Peyer's patch (tissue), 4 donors: ENCODE data around the gene BTG4. TPM values are rescaled to one million over a fixed set of nuclear protein-coding genes. Genes with fewer than 3 reads are reported as not detected.

Experiments
- DNase-seq, 3 donors: peaks; one replicate each; pipeline ENCODE4 v3.0.0-alpha.2; 2017 to 2019
- H3K27ac ChIP-seq, 4 donors: fragments of 200-600 bp; sonication (generic); one replicate each; pipeline ENCODE4 v1.5.1; 2016 to 2019
- H3K27me3 ChIP-seq, 2 donors: fragments of 200-600 bp; sonication (generic); one replicate each; pipeline ENCODE4 v1.5.1; 2019
- H3K36me3 ChIP-seq, 3 donors: fragments of 200-600 bp; sonication (generic); one replicate each; pipeline ENCODE4 v1.5.1; 2016 to 2019
- H3K4me1 ChIP-seq, 4 donors: fragments of 200-600 bp; sonication (generic); one replicate each; pipeline ENCODE4 v1.5.1; 2016 to 2019
- H3K4me3 ChIP-seq, 4 donors: fragments of 200-600 bp; sonication (generic); 1 replicate in 3 of 4; 2 replicates in 1 of 4; pipeline ENCODE4 v1.5.1; 2016 to 2019; ENCODE audit warnings: mild to moderate bottlenecking in 1 of 4
- H3K9me3 ChIP-seq, 4 donors: fragments of 200-600 bp; sonication (generic); one replicate each; pipeline ENCODE4 v1.5.1; 2016 to 2019; ENCODE audit warnings: mild to moderate bottlenecking in 1 of 4
- POLR2A ChIP-seq, 2 donors: fragments of 450-650 bp; IDR thresholded peaks; one replicate each; pipeline ENCODE4 v1.5.1; 2017; ENCODE audit warnings: antibody characterized with exemption in 2 of 2, mild to moderate bottlenecking in 2 of 2, moderate library complexity in 2 of 2
- total RNA-seq, 4 donors: library from RNA; depleted of rRNA; stranded (reverse); fragments of >200 nt; gene quantifications; one replicate each; pipeline ENCODE4 v1.1.0, GENCODE V29; 2016
- TF ChIP-seq, protein P1 (sequence below), 6 experiments: fragments of 450-650 bp in 4 of 6; fragments of 200-600 bp in 2 of 6; sonication (generic) in 1 of 6; IDR thresholded peaks; one replicate each; pipeline ENCODE4 v1.5.1; 2017 to 2019; ENCODE audit warnings: antibody characterized with exemption in 6 of 6, mild to moderate bottlenecking in 3 of 6, moderate library complexity in 1 of 6

The BTG4 gene
- total RNA-seq, 4 donors from 2014 or later = not detected

DNA sequence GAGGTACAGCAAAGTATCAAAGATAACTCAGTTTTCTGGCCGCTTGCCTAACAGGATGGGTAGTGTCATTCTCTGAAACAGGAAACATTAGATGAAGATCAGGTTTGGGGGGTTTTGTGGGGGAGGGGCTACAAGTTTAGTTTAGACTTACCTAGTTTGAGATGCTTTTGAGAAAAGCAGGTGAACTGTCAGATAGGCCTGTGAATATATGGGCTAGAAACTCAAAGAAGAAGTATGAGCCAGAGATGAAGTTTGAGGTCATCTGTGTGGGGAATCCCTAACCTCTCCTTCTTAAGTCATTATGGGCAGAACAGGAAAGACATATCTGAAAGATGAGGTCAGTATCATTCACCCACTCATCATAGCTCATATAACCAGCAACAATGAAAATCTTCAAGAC lies 14.3 kb upstream of the BTG4 start:
- no peaks in the 10 kb centered on the region for H3K27me3 ChIP-seq
- DNase-seq = no peak
- H3K27ac ChIP-seq = no peak overlapping the region
- H3K4me1 ChIP-seq = no peaks in the 10 kb centered on the region
- TF ChIP-seq POLR2A (IDR thresholded peaks at IDR 0.05) = no peak
- TF ChIP-seq, protein P1, sequence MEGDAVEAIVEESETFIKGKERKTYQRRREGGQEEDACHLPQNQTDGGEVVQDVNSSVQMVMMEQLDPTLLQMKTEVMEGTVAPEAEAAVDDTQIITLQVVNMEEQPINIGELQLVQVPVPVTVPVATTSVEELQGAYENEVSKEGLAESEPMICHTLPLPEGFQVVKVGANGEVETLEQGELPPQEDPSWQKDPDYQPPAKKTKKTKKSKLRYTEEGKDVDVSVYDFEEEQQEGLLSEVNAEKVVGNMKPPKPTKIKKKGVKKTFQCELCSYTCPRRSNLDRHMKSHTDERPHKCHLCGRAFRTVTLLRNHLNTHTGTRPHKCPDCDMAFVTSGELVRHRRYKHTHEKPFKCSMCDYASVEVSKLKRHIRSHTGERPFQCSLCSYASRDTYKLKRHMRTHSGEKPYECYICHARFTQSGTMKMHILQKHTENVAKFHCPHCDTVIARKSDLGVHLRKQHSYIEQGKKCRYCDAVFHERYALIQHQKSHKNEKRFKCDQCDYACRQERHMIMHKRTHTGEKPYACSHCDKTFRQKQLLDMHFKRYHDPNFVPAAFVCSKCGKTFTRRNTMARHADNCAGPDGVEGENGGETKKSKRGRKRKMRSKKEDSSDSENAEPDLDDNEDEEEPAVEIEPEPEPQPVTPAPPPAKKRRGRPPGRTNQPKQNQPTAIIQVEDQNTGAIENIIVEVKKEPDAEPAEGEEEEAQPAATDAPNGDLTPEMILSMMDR (IDR thresholded peaks at IDR 0.05) = no peak
- no peaks in the 10 kb centered on the region for H3K9me3 ChIP-seq
- H3K4me3 ChIP-seq = no peak overlapping the region
- no peaks in the 10 kb centered on the region for H3K36me3 ChIP-seq

GRCh38 chr11:111525456-111525855 lies 13.3 kb upstream of the BTG4 start:
- H3K4me1 ChIP-seq = no peaks in the 10 kb centered on the region
- H3K27ac ChIP-seq = no peak overlapping the region
- TF ChIP-seq, protein P1 (IDR thresholded peaks at IDR 0.05) = no peak
- no peak for TF ChIP-seq POLR2A (IDR thresholded peaks at IDR 0.05)
- no peak for DNase-seq
- H3K36me3 ChIP-seq = no peaks in the 10 kb centered on the region
- no peaks in the 10 kb centered on the region for H3K27me3 ChIP-seq
- H3K9me3 ChIP-seq = no peaks in the 10 kb centered on the region
- H3K4me3 ChIP-seq = no peak overlapping the region

GRCh38 chr11:111524056-111524455 lies 11.9 kb upstream of the BTG4 start:
- no peaks in the 10 kb centered on the region for H3K36me3 ChIP-seq
- H3K4me3 ChIP-seq = no peak overlapping the region
- TF ChIP-seq, protein P1 (IDR thresholded peaks at IDR 0.05) = no peak
- TF ChIP-seq POLR2A (IDR thresholded peaks at IDR 0.05) = no peak
- H3K27ac ChIP-seq = no peak overlapping the region
- DNase-seq = no peak
- H3K4me1 ChIP-seq = no peaks in the 10 kb centered on the region
- H3K9me3 ChIP-seq = no peaks in the 10 kb centered on the region
- H3K27me3 ChIP-seq = no peaks in the 10 kb centered on the region

GRCh38 chr11:111523343-111523742 lies 11.2 kb upstream of the BTG4 start:
- no peak overlapping the region for H3K27ac ChIP-seq
- no peaks in the 10 kb centered on the region for H3K9me3 ChIP-seq
- no peak overlapping the region for H3K4me3 ChIP-seq
- no peak for DNase-seq
- no peaks in the 10 kb centered on the region for H3K27me3 ChIP-seq
- TF ChIP-seq, protein P1 (IDR thresholded peaks at IDR 0.05) = no peak
- no peak for TF ChIP-seq POLR2A (IDR thresholded peaks at IDR 0.05)
- no peaks in the 10 kb centered on the region for H3K4me1 ChIP-seq
- H3K36me3 ChIP-seq = no peaks in the 10 kb centered on the region

DNA sequence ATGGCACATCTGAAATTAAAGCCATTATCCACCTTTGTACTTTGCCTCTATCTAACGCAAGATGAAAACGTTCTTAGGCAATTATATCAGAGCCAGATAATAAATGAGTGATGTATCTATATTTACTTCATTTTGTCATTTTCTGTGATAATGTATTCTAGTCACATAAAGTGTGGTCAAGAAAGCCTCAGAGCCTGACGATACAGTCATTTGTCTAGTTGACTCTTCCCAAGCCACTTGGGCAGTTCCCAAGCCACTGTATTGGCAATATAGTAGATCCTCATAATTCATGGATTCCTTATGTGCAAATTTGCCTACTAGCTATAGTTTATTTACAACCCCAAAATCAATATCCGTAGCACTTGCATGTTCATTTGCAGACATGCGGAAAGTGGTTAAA lies 10.2 kb upstream of the BTG4 start:
- Histone ChIP-seq H3K4me3 (no peak overlapping the region), H3K4me1 (no peaks in the 10 kb centered on the region), H3K9me3 (no peaks in the 10 kb centered on the region), H3K27ac (no peak overlapping the region), H3K27me3 (no peaks in the 10 kb centered on the region), H3K36me3 (no peaks in the 10 kb centered on the region)
- no peak for TF ChIP-seq POLR2A (IDR thresholded peaks at IDR 0.05)
- TF ChIP-seq, protein P1 (IDR thresholded peaks at IDR 0.05) = no peak
- no peak for DNase-seq

DNA sequence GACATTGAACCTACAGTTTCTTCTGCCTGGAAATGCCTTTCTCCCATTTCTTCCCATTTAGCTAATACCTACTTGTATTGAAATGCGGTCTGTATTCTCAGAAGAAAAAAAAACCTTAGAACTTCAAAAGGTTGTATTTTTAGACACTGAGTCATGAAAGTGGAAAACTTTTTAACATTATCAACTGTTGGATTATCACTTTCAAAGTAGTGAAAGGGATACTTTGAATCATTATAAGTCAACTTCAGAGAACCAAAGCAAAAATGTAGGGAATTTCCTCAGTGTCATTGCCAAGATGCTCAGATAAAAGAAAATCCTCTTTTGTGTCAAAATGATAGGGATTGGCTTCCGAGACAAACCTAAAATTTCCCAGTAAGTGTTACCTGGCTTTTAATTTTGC lies 8.9 kb upstream of the BTG4 start:
- no peak overlapping the region for H3K4me3 ChIP-seq
- TF ChIP-seq, protein P1 (IDR thresholded peaks at IDR 0.05) = no peak
- TF ChIP-seq POLR2A (IDR thresholded peaks at IDR 0.05) = no peak
- H3K4me1 ChIP-seq = no peaks in the 10 kb centered on the region
- H3K27me3 ChIP-seq = no peaks in the 10 kb centered on the region
- no peak overlapping the region for H3K27ac ChIP-seq
- no peak for DNase-seq
- H3K36me3 ChIP-seq = no peaks in the 10 kb centered on the region
- no peaks in the 10 kb centered on the region for H3K9me3 ChIP-seq
